Astrocyte (in vitro differentiated cells and primary cell): ENCODE results near the gene HTRA1. TPM values are rescaled to one million over a fixed set of nuclear protein-coding genes. Genes with fewer than 3 reads are reported as not detected.

Source experiments
- DNase-seq: peaks from one replicate; pipeline ENCODE4 v3.0.0-alpha.2; 2010; ENCODE audit warnings: low read depth
- FAIRE-seq: peaks from 2 replicates; lab custom pipeline; 2011; peaks lifted over from hg19 to GRCh38; lab: Jason Lieb, UNC
- H2AFZ ChIP-seq: 2 replicates; pipeline ENCODE4 v1.6.0; 2012; ENCODE audit warnings: low read depth, low read length, inconsistent platforms
- H3K27ac ChIP-seq: 2 replicates; pipeline ENCODE4 v1.5.1; 2011; ENCODE audit warnings: low read depth, low read length, inconsistent platforms
- H3K27me3 ChIP-seq: 2 replicates; pipeline ENCODE4 v1.6.0; 2011; ENCODE audit warnings: low read length, inconsistent platforms; ENCODE audit not compliant: insufficient read depth
- H3K36me3 ChIP-seq: 2 replicates; pipeline ENCODE4 v1.5.1; 2011; ENCODE audit warnings: low read length, inconsistent platforms; ENCODE audit not compliant: insufficient read depth
- H3K4me1 ChIP-seq: 2 replicates; pipeline ENCODE4 v1.5.1; 2011; ENCODE audit warnings: low read length, inconsistent platforms; ENCODE audit not compliant: insufficient read depth
- H3K4me2 ChIP-seq: 2 replicates; pipeline ENCODE4 v1.6.0; 2012; ENCODE audit warnings: low read length, inconsistent platforms
- H3K4me3 ChIP-seq: 2 replicates; pipeline ENCODE4 v1.5.1; 2011; ENCODE audit warnings: low read depth, mild to moderate bottlenecking, low read length, inconsistent platforms; ENCODE audit not compliant: insufficient read depth
- H3K79me2 ChIP-seq: 2 replicates; pipeline ENCODE4 v1.6.0; 2012; ENCODE audit warnings: mild to moderate bottlenecking, low read length, inconsistent platforms; ENCODE audit not compliant: insufficient read depth
- H3K9ac ChIP-seq: 2 replicates; pipeline ENCODE4 v1.6.0; 2012; ENCODE audit warnings: mild to moderate bottlenecking, low read length, inconsistent platforms
- H3K9me3 ChIP-seq: 2 replicates; pipeline ENCODE4 v1.5.1; 2012; ENCODE audit warnings: low read depth, mild to moderate bottlenecking, low read length, inconsistent platforms; ENCODE audit not compliant: insufficient read depth
- H4K20me1 ChIP-seq: 2 replicates; pipeline ENCODE4 v1.6.0; 2012; ENCODE audit warnings: low read length, inconsistent platforms; ENCODE audit not compliant: insufficient read depth
- H3K27ac Mint-ChIP-seq: one replicate; pipeline ENCODE4 v1.8.0; 2021; ENCODE audit warnings: mild to moderate bottlenecking, mixed read lengths; ENCODE audit not compliant: unreplicated experiment
- H3K27me3 Mint-ChIP-seq: one replicate; pipeline ENCODE4 v1.8.0; 2021; ENCODE audit warnings: low read depth, mixed read lengths; ENCODE audit not compliant: unreplicated experiment
- H3K36me3 Mint-ChIP-seq: one replicate; pipeline ENCODE4 v1.8.0; 2021; ENCODE audit warnings: low read depth, mixed read lengths; ENCODE audit not compliant: unreplicated experiment
- H3K4me1 Mint-ChIP-seq: one replicate; pipeline ENCODE4 v1.8.0; 2021; ENCODE audit warnings: low read depth, mixed read lengths; ENCODE audit not compliant: unreplicated experiment
- H3K4me3 Mint-ChIP-seq: one replicate; pipeline ENCODE4 v1.8.0; 2021; ENCODE audit warnings: mild to moderate bottlenecking, moderate library complexity, mixed read lengths; ENCODE audit not compliant: unreplicated experiment
- H3K9me3 Mint-ChIP-seq: one replicate; pipeline ENCODE4 v1.8.0; 2021; ENCODE audit warnings: mild to moderate bottlenecking, mixed read lengths; ENCODE audit not compliant: unreplicated experiment
- CTCF ChIP-seq: IDR thresholded peaks from 2 replicates; pipeline ENCODE4 v1.5.1; 2011; ENCODE audit warnings: low read depth, mild to moderate bottlenecking, inconsistent platforms, low read length, moderate library complexity; ENCODE audit not compliant: insufficient read depth
- EZH2 ChIP-seq: IDR thresholded peaks from 2 replicates; pipeline ENCODE4 v1.6.1; 2012; ENCODE audit warnings: mild to moderate bottlenecking, low read length, inconsistent platforms; ENCODE audit not compliant: insufficient read depth
- total RNA-seq: library from RNA; stranded (reverse); gene quantifications from 2 replicates; pipeline ENCODE4 v1.2.1, GENCODE V29; 2021

The HTRA1 gene
- total RNA-seq, 1 donor from 2014 or later: 34.9 TPM

- no peak for FAIRE-seq
- DNase-seq: no peak
- H3K4me3 ChIP-seq: peak overlapping the region; percentile 74
- H3K27ac Mint-ChIP-seq: no peak overlapping the region
- peaks cover 29% of the 10 kb centered on the region for H3K4me1 ChIP-seq
- H3K36me3 Mint-ChIP-seq: peaks cover 12% of the 10 kb centered on the region
- no peaks in the 10 kb centered on the region for H3K9me3 ChIP-seq
- peak overlapping the region; percentile 94 for H3K4me2 ChIP-seq
- H3K4me3 Mint-ChIP-seq: peak overlapping the region; percentile 87
- peak overlapping the region; percentile 74 for H3K9ac ChIP-seq
- peaks cover 47% of the 10 kb centered on the region for H4K20me1 ChIP-seq
- peaks cover 5% of the 10 kb centered on the region for H3K27me3 ChIP-seq
- H2AFZ ChIP-seq: no peak overlapping the region
- TF ChIP-seq EZH2 (no peak), CTCF (no peak)
- H3K27ac ChIP-seq: no peak overlapping the region
- peaks cover 45% of the 10 kb centered on the region for H3K27me3 Mint-ChIP-seq
- peaks cover 23% of the 10 kb centered on the region for H3K79me2 ChIP-seq
- no peaks in the 10 kb centered on the region for H3K36me3 ChIP-seq
- peaks cover 18% of the 10 kb centered on the region for H3K4me1 Mint-ChIP-seq
- no peaks in the 10 kb centered on the region for H3K9me3 Mint-ChIP-seq
Measured at GRCh38 chr10:122463466-122464249, 2.3 kb downstream of the HTRA1 start.

GRCh38 chr10:122464250-122464510 is 2.8 kb downstream of the HTRA1 start:
- H4K20me1 ChIP-seq: peaks cover 47% of the 10 kb centered on the region
- peaks cover 22% of the 10 kb centered on the region for H3K4me1 Mint-ChIP-seq
- no peak overlapping the region for H3K27ac ChIP-seq
- H3K9me3 ChIP-seq: no peaks in the 10 kb centered on the region
- H3K4me1 ChIP-seq: peaks cover 32% of the 10 kb centered on the region
- no peaks in the 10 kb centered on the region for H3K9me3 Mint-ChIP-seq
- no peak overlapping the region for H2AFZ ChIP-seq
- H3K4me3 Mint-ChIP-seq: no peak overlapping the region
- no peak overlapping the region for H3K4me3 ChIP-seq
- H3K4me2 ChIP-seq: no peak overlapping the region
- H3K36me3 Mint-ChIP-seq: peaks cover 12% of the 10 kb centered on the region
- no peak overlapping the region for H3K9ac ChIP-seq
- no peak overlapping the region for H3K27ac Mint-ChIP-seq
- peaks cover 44% of the 10 kb centered on the region for H3K27me3 Mint-ChIP-seq
- no peak for DNase-seq
- H3K36me3 ChIP-seq: no peaks in the 10 kb centered on the region
- H3K27me3 ChIP-seq: peaks cover 5% of the 10 kb centered on the region
- no peak for FAIRE-seq
- H3K79me2 ChIP-seq: peaks cover 23% of the 10 kb centered on the region
- no peak for TF ChIP-seq CTCF
- no peak for TF ChIP-seq EZH2

- Mint-ChIP-seq H3K4me3 (no peak overlapping the region), H3K27me3 (peaks cover 44% of the 10 kb centered on the region), H3K36me3 (peaks cover 12% of the 10 kb centered on the region), H3K27ac (no peak overlapping the region), H3K9me3 (no peaks in the 10 kb centered on the region), H3K4me1 (peaks cover 19% of the 10 kb centered on the region)
- H3K36me3 ChIP-seq: no peaks in the 10 kb centered on the region
- peaks cover 34% of the 10 kb centered on the region for H3K4me1 ChIP-seq
- H3K79me2 ChIP-seq: peaks cover 23% of the 10 kb centered on the region
- H4K20me1 ChIP-seq: peaks cover 47% of the 10 kb centered on the region
- no peaks in the 10 kb centered on the region for H3K9me3 ChIP-seq
- no peak overlapping the region for H3K9ac ChIP-seq
- H3K4me2 ChIP-seq: no peak overlapping the region
- H3K4me3 ChIP-seq: no peak overlapping the region
- H3K27ac ChIP-seq: no peak overlapping the region
- peaks cover 5% of the 10 kb centered on the region for H3K27me3 ChIP-seq
- DNase-seq (no peak), FAIRE-seq (no peak)
- TF ChIP-seq EZH2: no peak
- no peak for TF ChIP-seq CTCF
- H2AFZ ChIP-seq: no peak overlapping the region
Measured at GRCh38 chr10:122464586-122464985, 3.2 kb downstream of the HTRA1 start.
